Karpas-422 (cell line): ENCODE results near the gene TWIST2. TPM values are rescaled to one million over a fixed set of nuclear protein-coding genes. Genes with fewer than 3 reads are reported as not detected.

Experiments
- DNase-seq: peaks from one replicate; pipeline ENCODE4 v3.0.0-alpha.2; 2015
- H2AFZ ChIP-seq: fragments of 200-600 bp; sonication (generic); 2 replicates; pipeline ENCODE4 v1.6.1; 2014; ENCODE audit warnings: antibody characterized with exemption, low read length, mixed read lengths
- H3K27ac ChIP-seq: fragments of 200-600 bp; sonication (generic); 2 replicates; pipeline ENCODE4 v1.5.1; 2014; ENCODE audit warnings: mild to moderate bottlenecking, low read length, moderate library complexity
- H3K27me3 ChIP-seq: fragments of 200-600 bp; sonication (generic); 2 replicates; pipeline ENCODE4 v1.6.1; 2014; ENCODE audit warnings: low read length, mixed read lengths
- H3K36me3 ChIP-seq: fragments of 200-600 bp; sonication (generic); 2 replicates; pipeline ENCODE4 v1.6.1; 2014; ENCODE audit warnings: low read length, mixed read lengths; ENCODE audit not compliant: insufficient read depth
- H3K4me1 ChIP-seq: fragments of 200-600 bp; sonication (generic); 2 replicates; pipeline ENCODE4 v1.6.1; 2014; ENCODE audit warnings: mild to moderate bottlenecking, low read length, mixed read lengths
- H3K4me2 ChIP-seq: fragments of 200-600 bp; sonication (generic); 2 replicates; pipeline ENCODE4 v1.6.1; 2014; ENCODE audit warnings: low read length, low read depth, mild to moderate bottlenecking; ENCODE audit not compliant: poor library complexity, severe bottlenecking
- H3K4me3 ChIP-seq: fragments of 200-600 bp; sonication (generic); 2 replicates; pipeline ENCODE4 v1.5.1; 2014; ENCODE audit warnings: mild to moderate bottlenecking, antibody characterized with exemption, low read length, mixed read lengths
- H3K79me2 ChIP-seq: fragments of 200-600 bp; sonication (generic); 2 replicates; pipeline ENCODE4 v1.6.1; 2014; ENCODE audit warnings: mild to moderate bottlenecking, low read length, mixed read lengths
- H3K9ac ChIP-seq: fragments of 200-600 bp; sonication (generic); 2 replicates; pipeline ENCODE4 v1.6.0; 2014; ENCODE audit warnings: low read length
- H3K9me2 ChIP-seq: fragments of 200-600 bp; sonication (generic), shearing (Covaris generic); replicated peaks from 2 replicates; pipeline ENCODE4 v1.6.0; 2014; ENCODE audit warnings: mild to moderate bottlenecking, low read length, moderate library complexity; ENCODE audit not compliant: insufficient read depth
- H3K9me3 ChIP-seq: fragments of 300-700, 200-600 bp; sonication (generic); 2 replicates; pipeline ENCODE4 v1.6.1; 2014; ENCODE audit warnings: low read length, mixed read lengths
- H4K20me1 ChIP-seq: fragments of 200-600 bp; sonication (generic); 2 replicates; pipeline ENCODE4 v1.6.1; 2014; ENCODE audit warnings: mild to moderate bottlenecking, antibody characterized with exemption, low read length, low read depth; ENCODE audit not compliant: insufficient read depth
- total RNA-seq: library from RNA; depleted of rRNA; stranded (reverse); fragments of >200 nt; shearing (Covaris generic); gene quantifications from 2 replicates; pipeline ENCODE4 v1.2.3, GENCODE V29; 2014; ENCODE audit warnings: low replicate concordance; rRNA removed

The TWIST2 gene
- total RNA-seq = 0.67 TPM in 1 of 2 replicates, not detected in the other

DNA sequence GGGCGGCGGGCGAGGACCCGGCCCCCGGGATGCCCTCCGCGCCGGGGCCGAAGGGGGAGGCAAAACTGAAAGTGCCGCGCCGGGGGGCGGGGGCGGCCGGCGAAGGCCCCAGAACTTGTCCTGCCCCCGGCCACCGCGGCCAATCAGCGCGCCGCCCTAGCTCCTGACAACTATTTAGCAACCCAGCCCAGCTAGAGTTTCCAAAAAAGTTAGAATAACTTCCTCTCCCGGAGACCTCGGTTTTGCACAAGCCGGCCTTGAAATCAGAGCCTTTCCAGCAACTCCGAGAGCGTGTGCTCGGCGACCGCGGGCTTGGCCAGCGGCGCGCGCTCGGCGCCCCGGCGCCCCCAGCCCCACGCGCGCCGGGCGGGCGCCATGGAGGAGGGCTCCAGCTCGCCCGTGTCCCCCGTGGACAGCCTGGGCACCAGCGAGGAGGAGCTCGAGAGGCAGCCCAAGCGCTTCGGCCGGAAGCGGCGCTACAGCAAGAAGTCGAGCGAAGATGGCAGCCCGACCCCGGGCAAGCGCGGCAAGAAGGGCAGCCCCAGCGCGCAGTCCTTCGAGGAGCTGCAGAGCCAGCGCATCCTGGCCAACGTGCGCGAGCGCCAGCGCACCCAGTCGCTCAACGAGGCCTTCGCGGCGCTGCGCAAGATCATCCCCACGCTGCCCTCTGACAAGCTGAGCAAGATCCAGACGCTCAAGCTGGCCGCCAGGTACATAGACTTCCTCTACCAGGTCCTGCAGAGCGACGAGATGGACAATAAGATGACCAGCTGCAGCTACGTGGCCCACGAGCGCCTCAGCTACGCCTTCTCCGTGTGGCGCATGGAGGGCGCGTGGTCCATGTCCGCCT is at the start of gene TWIST2:
Gene TWIST2 (plus strand): TSS at position 245 of the 850 bp plus-strand sequence. CDS start 131 bp downstream, at position 376.
- Histone ChIP-seq H3K27ac (no peak within 1 kb of the TSS), H3K9me2 (no peaks in the 10 kb centered on the region), H3K79me2 (no peaks in the 10 kb centered on the region), H4K20me1 (no peaks in the 10 kb centered on the region), H2AFZ (no peak within 1 kb of the TSS), H3K27me3 (no peaks in the 10 kb centered on the region), H3K9me3 (no peaks in the 10 kb centered on the region), H3K4me1 (no peaks in the 10 kb centered on the region), H3K4me2 (no peak within 1 kb of the TSS), H3K9ac (no peak within 1 kb of the TSS), H3K36me3 (no peaks in the 10 kb centered on the region), H3K4me3 (no peak within 1 kb of the TSS)
- no peak for DNase-seq

DNA sequence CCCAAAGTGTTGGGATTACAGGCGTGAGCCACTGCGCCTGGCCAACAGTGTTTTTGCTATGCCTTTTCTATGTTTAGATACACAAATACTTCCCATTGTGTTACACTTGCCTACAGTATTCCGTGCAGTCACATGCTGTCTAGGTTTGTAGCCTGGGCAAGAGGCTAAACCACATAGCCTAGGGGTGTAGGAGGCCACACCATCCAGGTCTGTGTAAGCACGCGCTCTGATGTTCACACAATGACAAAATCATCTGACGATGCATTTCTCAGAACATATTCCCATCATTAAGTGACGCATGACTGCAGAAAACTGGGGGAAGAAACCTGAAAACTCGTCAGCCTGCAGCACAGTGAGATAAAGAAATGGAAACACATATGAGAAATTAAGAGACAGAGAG is 46.1 kb upstream of the TWIST2 start:
- no peak overlapping the region for H3K4me2 ChIP-seq
- H4K20me1 ChIP-seq = no peaks in the 10 kb centered on the region
- H3K79me2 ChIP-seq = no peaks in the 10 kb centered on the region

GRCh38 chr2:238802957-238803356 is 44.9 kb upstream of the TWIST2 start:
- H2AFZ ChIP-seq = no peak overlapping the region
- no peak overlapping the region for H3K9ac ChIP-seq
- no peaks in the 10 kb centered on the region for H4K20me1 ChIP-seq
- no peaks in the 10 kb centered on the region for H3K4me1 ChIP-seq
- H3K9me3 ChIP-seq = no peaks in the 10 kb centered on the region
- no peaks in the 10 kb centered on the region for H3K27me3 ChIP-seq
- no peak overlapping the region for H3K27ac ChIP-seq
- no peak overlapping the region for H3K4me3 ChIP-seq
- no peaks in the 10 kb centered on the region for H3K79me2 ChIP-seq
- H3K36me3 ChIP-seq = no peaks in the 10 kb centered on the region
- DNase-seq = no peak
- H3K4me2 ChIP-seq = no peak overlapping the region
- H3K9me2 ChIP-seq = no peaks in the 10 kb centered on the region

More for the DNA sequence above, 46.1 kb upstream of the TWIST2 start:
- H3K4me1 ChIP-seq = no peaks in the 10 kb centered on the region
- H2AFZ ChIP-seq = no peak overlapping the region
- DNase-seq = no peak
- H3K27me3 ChIP-seq = no peaks in the 10 kb centered on the region
- no peaks in the 10 kb centered on the region for H3K9me3 ChIP-seq
- no peak overlapping the region for H3K27ac ChIP-seq
- H3K9me2 ChIP-seq = no peaks in the 10 kb centered on the region
- no peak overlapping the region for H3K4me3 ChIP-seq
- H3K36me3 ChIP-seq = no peaks in the 10 kb centered on the region
- H3K9ac ChIP-seq = no peak overlapping the region

DNA sequence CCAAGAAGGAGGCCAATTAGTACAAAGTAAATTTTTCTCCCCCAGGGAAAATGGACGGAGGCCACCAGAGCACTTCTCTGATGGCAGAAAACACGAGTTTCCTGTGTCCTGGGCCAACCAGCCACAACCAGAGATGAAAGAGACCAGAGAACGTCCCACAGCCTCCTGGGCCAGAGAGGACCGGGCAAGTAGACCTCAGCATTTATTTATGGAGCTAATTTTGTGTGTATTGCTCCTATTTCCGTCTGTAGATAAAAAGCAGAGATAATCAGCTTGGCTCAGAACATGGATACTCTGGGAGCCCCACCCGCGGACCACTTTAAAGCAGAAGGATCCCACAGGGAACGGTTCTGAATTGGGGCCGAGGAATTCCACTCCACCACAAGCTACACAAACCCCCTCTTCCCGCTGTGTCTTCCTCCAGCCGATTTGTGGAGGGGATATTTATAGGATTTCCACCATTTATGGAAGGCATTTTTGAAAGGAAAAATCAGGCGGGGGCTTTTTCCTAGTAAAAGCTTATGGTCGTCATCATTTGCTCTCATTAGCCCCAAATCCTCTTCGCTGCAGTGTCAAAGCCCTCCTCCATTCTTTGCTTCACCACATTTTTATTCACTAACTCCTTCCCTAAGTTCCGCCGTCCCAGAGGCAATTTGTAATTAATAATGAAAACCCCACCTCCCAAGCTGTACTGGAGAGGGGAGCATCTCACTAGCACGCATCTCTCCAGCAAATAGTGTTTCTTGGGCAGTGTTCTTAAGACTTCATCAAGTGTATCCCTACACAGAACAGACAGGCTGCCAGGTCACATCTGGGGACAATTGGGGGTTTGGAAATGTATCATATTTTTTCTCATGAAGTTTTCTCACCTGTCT is 43.7 kb upstream of the TWIST2 start:
- Histone ChIP-seq H3K36me3 (no peaks in the 10 kb centered on the region), H3K9me3 (no peaks in the 10 kb centered on the region), H3K9ac (no peak overlapping the region), H3K79me2 (no peaks in the 10 kb centered on the region), H3K27me3 (no peaks in the 10 kb centered on the region), H4K20me1 (no peaks in the 10 kb centered on the region), H3K9me2 (no peaks in the 10 kb centered on the region), H3K4me3 (no peak overlapping the region), H3K27ac (no peak overlapping the region), H3K4me1 (no peaks in the 10 kb centered on the region), H2AFZ (no peak overlapping the region), H3K4me2 (no peak overlapping the region)
- DNase-seq = no peak

- Histone ChIP-seq H4K20me1 (no peaks in the 10 kb centered on the region), H3K9me2 (no peaks in the 10 kb centered on the region), H3K4me3 (no peak overlapping the region), H3K27me3 (no peaks in the 10 kb centered on the region), H2AFZ (no peak overlapping the region), H3K4me1 (no peaks in the 10 kb centered on the region), H3K9ac (no peak overlapping the region), H3K4me2 (no peak overlapping the region), H3K27ac (no peak overlapping the region), H3K36me3 (no peaks in the 10 kb centered on the region), H3K79me2 (no peaks in the 10 kb centered on the region), H3K9me3 (no peaks in the 10 kb centered on the region)
- DNase-seq = peak; percentile 24
Observed at GRCh38 chr2:238808761-238809160, 39.1 kb upstream of the TWIST2 start.

DNA sequence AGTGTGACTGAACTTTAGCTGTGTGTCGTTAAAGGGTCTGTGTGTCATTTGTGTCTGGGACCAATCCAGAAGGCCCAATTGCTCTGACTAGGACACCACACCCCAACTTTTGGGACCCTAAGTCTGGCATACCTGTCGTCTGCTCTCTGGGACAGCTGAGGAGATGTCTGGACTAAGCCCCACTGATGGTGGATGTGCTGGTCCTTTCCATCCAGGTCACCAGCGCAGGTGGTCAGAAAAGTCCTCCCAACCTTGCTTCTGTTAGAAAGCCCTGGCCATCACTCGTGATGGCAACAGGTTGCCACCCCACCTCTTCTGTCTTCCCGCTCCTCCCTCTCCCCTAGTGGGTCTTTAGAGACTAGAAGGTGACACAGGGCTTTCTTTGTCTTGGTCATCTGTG is 37.6 kb upstream of the TWIST2 start:
- Histone ChIP-seq H3K9me3 (no peaks in the 10 kb centered on the region), H3K4me1 (no peaks in the 10 kb centered on the region), H3K27me3 (no peaks in the 10 kb centered on the region), H3K9me2 (no peaks in the 10 kb centered on the region), H3K4me2 (no peak overlapping the region), H3K9ac (no peak overlapping the region), H3K79me2 (no peaks in the 10 kb centered on the region), H3K36me3 (no peaks in the 10 kb centered on the region), H4K20me1 (no peaks in the 10 kb centered on the region), H3K4me3 (no peak overlapping the region), H3K27ac (no peak overlapping the region), H2AFZ (no peak overlapping the region)
- no peak for DNase-seq

- no peaks in the 10 kb centered on the region for H3K79me2 ChIP-seq
- H3K9ac ChIP-seq = no peak overlapping the region
- H3K27ac ChIP-seq = no peak overlapping the region
- no peak overlapping the region for H3K4me3 ChIP-seq
- no peaks in the 10 kb centered on the region for H4K20me1 ChIP-seq
- H2AFZ ChIP-seq = no peak overlapping the region
- no peaks in the 10 kb centered on the region for H3K4me1 ChIP-seq
- no peaks in the 10 kb centered on the region for H3K9me3 ChIP-seq
- no peak overlapping the region for H3K4me2 ChIP-seq
- no peaks in the 10 kb centered on the region for H3K36me3 ChIP-seq
- H3K9me2 ChIP-seq = no peaks in the 10 kb centered on the region
- no peaks in the 10 kb centered on the region for H3K27me3 ChIP-seq
- no peak for DNase-seq
Observed at GRCh38 chr2:238811293-238811692, 36.6 kb upstream of the TWIST2 start.

DNA sequence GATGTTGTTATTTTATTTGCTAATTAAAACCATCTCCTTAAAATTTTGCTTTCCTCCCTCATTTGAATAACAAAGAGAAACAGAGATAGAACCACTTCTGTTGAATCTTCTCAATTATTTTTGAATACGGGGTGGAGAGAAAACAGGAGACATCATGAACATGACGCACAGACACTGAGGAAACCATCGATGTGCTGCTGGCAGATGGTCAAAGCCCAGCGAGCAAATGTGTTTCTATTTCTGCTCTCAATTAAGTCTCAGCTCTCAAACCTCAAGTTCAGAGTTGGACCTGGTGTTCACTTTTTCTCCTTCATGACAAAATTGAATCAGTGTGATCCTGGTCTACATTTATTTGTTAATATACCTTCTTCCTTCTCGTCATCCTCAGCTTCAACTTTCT is 36.1 kb upstream of the TWIST2 start:
- no peaks in the 10 kb centered on the region for H3K9me3 ChIP-seq
- H3K27me3 ChIP-seq = no peaks in the 10 kb centered on the region
- H3K4me2 ChIP-seq = no peak overlapping the region
- no peaks in the 10 kb centered on the region for H3K36me3 ChIP-seq
- DNase-seq = no peak
- no peak overlapping the region for H2AFZ ChIP-seq
- H3K4me1 ChIP-seq = no peaks in the 10 kb centered on the region
- H3K9ac ChIP-seq = no peak overlapping the region
- no peaks in the 10 kb centered on the region for H4K20me1 ChIP-seq
- no peaks in the 10 kb centered on the region for H3K9me2 ChIP-seq
- no peaks in the 10 kb centered on the region for H3K79me2 ChIP-seq
- no peak overlapping the region for H3K4me3 ChIP-seq
- H3K27ac ChIP-seq = no peak overlapping the region
